K562 (cell line): ENCODE results near the gene ADIPOQ. TPM values are rescaled to one million over a fixed set of nuclear protein-coding genes. Genes with fewer than 3 reads are reported as not detected.

Source experiments
- ADNP ChIP-seq: fragments of 200-800 bp; sonication (Bioruptor generic); IDR thresholded peaks from 2 replicates; pipeline ENCODE4 v1.6.1; 2016; ENCODE audit warnings: missing genetic modification characterization, missing compliant biosample characterization
- BHLHE40 ChIP-seq: IDR thresholded peaks from 2 replicates; pipeline ENCODE4 v1.6.1; 2011; ENCODE audit warnings: low read length, improper control_type of control experiment
- CTBP1 ChIP-seq: fragments of 450-650 bp; IDR thresholded peaks from 2 replicates; pipeline ENCODE4 v1.6.1; 2016; ENCODE audit warnings: borderline replicate concordance
- DEAF1 ChIP-seq: fragments of 450-650 bp; formaldehyde crosslinking; IDR thresholded peaks from 2 replicates; pipeline ENCODE4 v1.4.0; 2020; ENCODE audit warnings: mild to moderate bottlenecking, moderate library complexity
- DMBX1 ChIP-seq: fragments of 250-450 bp; sonication (Bioruptor Pico); IDR thresholded peaks from 2 replicates; pipeline ENCODE4 v1.8.0; 2022; ENCODE audit warnings: inconsistent platforms, mild to moderate bottlenecking, moderate library complexity, borderline replicate concordance
- ETV6 ChIP-seq, 3 experiments: fragments of 150-350 bp in 1 of 3; sonication (generic) in 1 of 3; formaldehyde crosslinking in 1 of 3; IDR thresholded peaks; 2 replicates each; pipeline versions ENCODE4 v1.6.1 to v1.8.0; 2014 to 2022; ENCODE audit warnings: borderline replicate concordance in 2 of 3, low read depth in 2 of 3, antibody characterized with exemption in 1 of 3, low read length in 1 of 3, mild to moderate bottlenecking in 1 of 3, missing genetic modification reagents in 1 of 3
- FOSL1 ChIP-seq: fragments of 200-800 bp; sonication (Bioruptor generic); conservative IDR thresholded peaks from 2 replicates; pipeline ENCODE4 v1.6.1; 2016; ENCODE audit warnings: missing genetic modification characterization, missing compliant biosample characterization
- GATA2 ChIP-seq: sonication (generic); formaldehyde crosslinking; IDR thresholded peaks from 2 replicates; pipeline ENCODE4 v1.4.0; 2020; ENCODE audit warnings: mild to moderate bottlenecking, missing genetic modification reagents
- GTF2E2 ChIP-seq: fragments of 200-800 bp; sonication (Bioruptor generic); IDR thresholded peaks from 2 replicates; pipeline ENCODE4 v1.6.1; 2016; ENCODE audit warnings: missing genetic modification characterization, missing compliant biosample characterization
- HDAC3 ChIP-seq: fragments of 450-650 bp; IDR thresholded peaks from 2 replicates; pipeline ENCODE4 v1.6.1; 2018; ENCODE audit warnings: borderline replicate concordance, mild to moderate bottlenecking, moderate library complexity; ENCODE audit not compliant: partially characterized antibody
- HDGF ChIP-seq: fragments of 450-650 bp; IDR thresholded peaks from 2 replicates; pipeline ENCODE4 v1.6.1; 2016
- KLF16 ChIP-seq: IDR thresholded peaks from 2 replicates; pipeline ENCODE4 v1.6.1; 2016; ENCODE audit warnings: antibody characterized with exemption
- LEF1 ChIP-seq: fragments of 450-650 bp; IDR thresholded peaks from 2 replicates; pipeline ENCODE4 v1.6.1; 2016; ENCODE audit warnings: mild to moderate bottlenecking
- MTA2 ChIP-seq: fragments of 450-650 bp; IDR thresholded peaks from 2 replicates; pipeline ENCODE4 v1.6.1; 2016; ENCODE audit warnings: low read depth
- MYC ChIP-seq, 2 experiments: fragments of 250-450 bp in 1 of 2; sonication (Bioruptor Pico) in 1 of 2; IDR thresholded peaks; 2 replicates each; pipeline versions ENCODE4 v1.5.1 to v1.6.1; 2012 to 2021; ENCODE audit warnings: low read depth in 2 of 2, borderline replicate concordance in 1 of 2, improper control_type of control experiment in 1 of 2, low read length in 1 of 2, mild to moderate bottlenecking in 1 of 2, moderate library complexity in 1 of 2
- NRF1 ChIP-seq, 2 experiments: fragments of 450-650 bp; IDR thresholded peaks in 1 of 2; conservative IDR thresholded peaks in 1 of 2; 2 replicates each; pipeline ENCODE4 v1.6.1; 2014; ENCODE audit warnings: mild to moderate bottlenecking in 2 of 2
- PCBP2 ChIP-seq: fragments of 200-400 bp; formaldehyde crosslinking; IDR thresholded peaks from 2 replicates; pipeline ENCODE4 v1.6.1; 2018; ENCODE audit warnings: low read length, low read depth, mild to moderate bottlenecking, moderate library complexity; ENCODE audit not compliant: poor library complexity, severe bottlenecking
- PRPF4 ChIP-seq: fragments of 200-400 bp; formaldehyde crosslinking; IDR thresholded peaks from one replicate; pipeline ENCODE4 v1.6.1; 2017; ENCODE audit warnings: low read length, low read depth, mild to moderate bottlenecking; ENCODE audit not compliant: insufficient read depth, poor library complexity, severe bottlenecking
- SLC30A9 ChIP-seq: fragments of 250-450 bp; sonication (Bioruptor Pico); IDR thresholded peaks from 2 replicates; pipeline ENCODE4 v1.8.0; 2022; ENCODE audit warnings: mild to moderate bottlenecking, moderate library complexity
- TAF9B ChIP-seq: fragments of 450-650 bp; IDR thresholded peaks from 2 replicates; pipeline ENCODE4 v1.6.1; 2018; ENCODE audit warnings: mild to moderate bottlenecking; ENCODE audit not compliant: partially characterized antibody
- TAL1 ChIP-seq: fragments of 450-650 bp; IDR thresholded peaks from 2 replicates; pipeline ENCODE4 v1.6.1; 2016; ENCODE audit warnings: mild to moderate bottlenecking
- ZBTB9 ChIP-seq: fragments of 450-650 bp; formaldehyde crosslinking; IDR thresholded peaks from 2 replicates; pipeline ENCODE4 v1.4.0; 2020; ENCODE audit warnings: mild to moderate bottlenecking, moderate library complexity
- ZNF197 ChIP-seq: fragments of 200-800 bp; sonication (Bioruptor generic); IDR thresholded peaks from 2 replicates; pipeline ENCODE4 v1.6.1; 2016; ENCODE audit warnings: low read depth, missing genetic modification characterization, missing compliant biosample characterization
- ZNF695 ChIP-seq: fragments of 450-650 bp; formaldehyde crosslinking; IDR thresholded peaks from 2 replicates; pipeline ENCODE4 v1.4.0; 2020; ENCODE audit warnings: mild to moderate bottlenecking, moderate library complexity
- polyA plus RNA-seq, 8 experiments: library from polyadenylated mRNA; depleted of rRNA in 4 of 8; stranded (reverse) in 5 of 8; unstranded in 3 of 8; fragments of >200 nt; fragmentation: Nextera tagmentation in 2 of 8; fragmentation: Illumina TruSeq in 1 of 8; extraction: Ambion mirVana in 2 of 8; extraction: Trizol in 1 of 8; gene quantifications; 2 replicates each; pipeline versions ENCODE4 v1.2.1 to v1.2.3, GENCODE V29; 2011 to 2014; ENCODE audit warnings: inconsistent platforms in 1 of 8, missing spikeins in 1 of 8
- total RNA-seq, 7 experiments: library from RNA; depleted of rRNA in 6 of 7; stranded (reverse); fragments of >200 nt in 6 of 7; fragmentation: Illumina TruSeq in 2 of 7; extraction: Trizol in 2 of 7; gene quantifications; 2 replicates each; pipeline versions ENCODE4 v1.2.1 to v1.2.3, GENCODE V29; 2011 to 2021; ENCODE audit warnings: low replicate concordance in 1 of 7
- TF ChIP-seq, protein P1 (sequence below): IDR thresholded peaks from 2 replicates; pipeline ENCODE4 v1.6.1; 2012; ENCODE audit warnings: low read depth, low read length, improper control_type of control experiment, borderline replicate concordance

ADIPOQ gene
- total and polyA plus RNA-seq, 9 of the 15 experiments (the other 6 are each of a cell fraction or from before 2014, with no cell fraction given), result 0.01 to 0.04 (median 0.03) TPM; not detected in 4

GRCh38 chr3:186888569-186888968, 46.1 kb downstream of the ADIPOQ start (continued):
- TF ChIP-seq ZBTB9 (CRISPR knock-in tag) (0 out of 2 replicates have a peak, but pooled peaks have one; percentile 19), SLC30A9 (CRISPR knock-in tag) (no peak), ADNP (tag) (no peak), TAL1 (peak; percentile 81), HDGF (no peak), HDAC3 (peak; percentile 83), PRPF4 (no peak), PCBP2 (no peak), TAF9B (peak; percentile 44), KLF16 (peak; percentile 76), ETV6 (IDR thresholded peaks at IDR 0.05; ENCODE audit: borderline replicate concordance in 1 of 2, low read depth in 2 of 2, low read length in 1 of 2) (peak in 1 of 2 experiments; percentile 68; a peak in 2 of 4 replicates), ETV6 (CRISPR knock-in tag; IDR thresholded peaks at IDR 0.05; ENCODE audit: borderline replicate concordance) (no peak), DMBX1 (0 out of 2 replicates have a peak, but pooled peaks have one; percentile 65), DEAF1 (CRISPR knock-in tag) (no peak), GTF2E2 (tag) (no peak), FOSL1 (tag) (peak; percentile 39; the same call in 1 of the 2 replicates), GATA2 (peak; percentile 41; the same call in 1 of the 2 replicates), MTA2 (peak; percentile 74), ZNF197 (CRISPR knock-in tag) (no peak), LEF1 (peak; percentile 96), NRF1 (conservative IDR thresholded peaks at IDR 0.05 in 1 of 2, IDR thresholded peaks at IDR 0.05 in 1 of 2) (peak; percentile 48 to 53), MYC (IDR thresholded peaks at IDR 0.05; ENCODE audit: low read depth, low read length) (0 out of 2 replicates have a peak, but pooled peaks have one; percentile 42), MYC (CRISPR knock-in tag; IDR thresholded peaks at IDR 0.05; ENCODE audit: borderline replicate concordance, low read depth) (no peak), CTBP1 (peak; percentile 70), ZNF695 (no peak), BHLHE40 (peak; percentile 71)
- TF ChIP-seq, protein P1, sequence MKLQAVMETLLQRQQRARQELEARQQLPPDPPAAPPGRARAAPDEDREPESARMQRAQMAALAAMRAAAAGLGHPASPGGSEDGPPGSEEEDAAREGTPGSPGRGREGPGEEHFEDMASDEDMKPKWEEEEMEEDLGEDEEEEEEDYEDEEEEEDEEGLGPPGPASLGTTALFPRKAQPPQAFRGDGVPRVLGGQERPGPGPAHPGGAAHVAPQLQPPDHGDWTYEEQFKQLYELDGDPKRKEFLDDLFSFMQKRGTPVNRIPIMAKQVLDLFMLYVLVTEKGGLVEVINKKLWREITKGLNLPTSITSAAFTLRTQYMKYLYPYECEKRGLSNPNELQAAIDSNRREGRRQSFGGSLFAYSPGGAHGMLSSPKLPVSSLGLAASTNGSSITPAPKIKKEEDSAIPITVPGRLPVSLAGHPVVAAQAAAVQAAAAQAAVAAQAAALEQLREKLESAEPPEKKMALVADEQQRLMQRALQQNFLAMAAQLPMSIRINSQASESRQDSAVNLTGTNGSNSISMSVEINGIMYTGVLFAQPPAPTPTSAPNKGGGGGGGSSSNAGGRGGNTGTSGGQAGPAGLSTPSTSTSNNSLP, result peak; percentile 94
